Liver (tissue), 3 donors: ENCODE measurements around the gene CNTROB.

Experiments
- GABPA ChIP-seq, 2 donors: IDR thresholded peaks in 1 of 2; conservative IDR thresholded peaks in 1 of 2; 2 replicates each; pipeline ENCODE4 v1.6.1; 2016; ENCODE audit warnings: antibody characterized with exemption in 2 of 2, mild to moderate bottlenecking in 1 of 2, moderate library complexity in 1 of 2
- JUND ChIP-seq, 2 donors: IDR thresholded peaks; 2 replicates each; pipeline ENCODE4 v1.6.1; 2016; ENCODE audit warnings: antibody characterized with exemption in 2 of 2
- RXRA ChIP-seq, 2 donors: IDR thresholded peaks; 2 replicates each; pipeline ENCODE4 v1.6.1; 2017 to 2018; ENCODE audit warnings: antibody characterized with exemption in 2 of 2, mild to moderate bottlenecking in 1 of 2
- SP1 ChIP-seq: IDR thresholded peaks from 2 replicates; pipeline ENCODE4 v1.6.1; 2018; ENCODE audit warnings: antibody characterized with exemption, mild to moderate bottlenecking
- TAF1 ChIP-seq: conservative IDR thresholded peaks from 2 replicates; pipeline ENCODE4 v1.6.1; 2016; ENCODE audit warnings: antibody characterized with exemption, mild to moderate bottlenecking
- TF ChIP-seq, protein P1 (sequence below): fragments of 150-350 bp; IDR thresholded peaks from 2 replicates; pipeline ENCODE4 v1.5.1; 2017; ENCODE audit warnings: improper control_type of control experiment, low read depth, low read length; ENCODE audit not compliant: missing input control
- TF ChIP-seq, protein P2 (sequence below): IDR thresholded peaks from 2 replicates; pipeline ENCODE4 v1.6.1; 2016; ENCODE audit warnings: antibody characterized with exemption
- TF ChIP-seq, protein P3 (sequence below): IDR thresholded peaks from 2 replicates; pipeline ENCODE4 v1.6.1; 2016; ENCODE audit warnings: antibody characterized with exemption
- TF ChIP-seq, protein P4 (sequence below): IDR thresholded peaks from 2 replicates; pipeline ENCODE4 v1.6.1; 2016; ENCODE audit warnings: antibody characterized with exemption
- donor health status: healthy.
- donor health status: healthy.

DNA sequence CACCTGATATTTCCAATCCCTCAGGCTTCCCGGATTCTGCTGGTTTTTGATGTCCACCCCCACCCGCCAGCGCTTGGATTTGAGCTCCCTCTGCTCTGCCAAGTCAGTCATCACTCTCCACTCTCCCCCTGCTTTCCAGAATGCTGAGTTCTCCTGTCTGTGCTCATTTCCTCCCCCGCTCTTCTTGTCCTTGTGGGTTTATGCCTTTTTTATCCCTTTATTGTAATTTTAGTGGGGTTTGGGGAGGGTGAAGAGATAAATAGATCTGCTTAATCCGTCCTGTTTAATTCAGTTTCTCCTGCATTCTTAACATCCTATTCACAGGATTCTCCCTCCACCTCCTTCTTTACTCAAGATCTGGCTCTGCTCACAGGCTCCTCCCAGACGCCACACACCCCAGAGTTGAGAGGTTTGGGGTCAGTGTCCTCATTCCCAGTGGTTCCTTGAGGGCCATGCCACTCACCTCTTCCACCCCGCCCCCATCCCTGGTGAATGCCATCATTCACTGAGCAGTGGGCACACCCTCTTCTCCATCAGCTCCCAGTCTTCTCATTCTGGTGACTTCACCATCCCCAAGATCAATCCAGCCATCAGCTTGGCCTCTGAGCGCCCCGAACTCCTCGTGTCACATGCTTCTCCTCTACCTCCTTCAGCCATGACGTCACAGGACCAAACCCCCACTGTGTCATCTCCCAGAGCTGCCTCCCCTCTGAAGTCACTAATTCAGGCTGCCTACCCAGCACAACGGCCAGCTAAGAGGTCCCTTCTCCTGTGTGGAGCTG lies 55.3 kb downstream of the CNTROB start:
- TF ChIP-seq SP1 (no peak), RXRA (IDR thresholded peaks at IDR 0.05) (no peak), JUND (IDR thresholded peaks at IDR 0.05) (no peak), GABPA (IDR thresholded peaks at IDR 0.05 in 1 of 2, conservative IDR thresholded peaks at IDR 0.05 in 1 of 2) (no peak), TAF1 (no peak)
- TF ChIP-seq, protein P1, sequence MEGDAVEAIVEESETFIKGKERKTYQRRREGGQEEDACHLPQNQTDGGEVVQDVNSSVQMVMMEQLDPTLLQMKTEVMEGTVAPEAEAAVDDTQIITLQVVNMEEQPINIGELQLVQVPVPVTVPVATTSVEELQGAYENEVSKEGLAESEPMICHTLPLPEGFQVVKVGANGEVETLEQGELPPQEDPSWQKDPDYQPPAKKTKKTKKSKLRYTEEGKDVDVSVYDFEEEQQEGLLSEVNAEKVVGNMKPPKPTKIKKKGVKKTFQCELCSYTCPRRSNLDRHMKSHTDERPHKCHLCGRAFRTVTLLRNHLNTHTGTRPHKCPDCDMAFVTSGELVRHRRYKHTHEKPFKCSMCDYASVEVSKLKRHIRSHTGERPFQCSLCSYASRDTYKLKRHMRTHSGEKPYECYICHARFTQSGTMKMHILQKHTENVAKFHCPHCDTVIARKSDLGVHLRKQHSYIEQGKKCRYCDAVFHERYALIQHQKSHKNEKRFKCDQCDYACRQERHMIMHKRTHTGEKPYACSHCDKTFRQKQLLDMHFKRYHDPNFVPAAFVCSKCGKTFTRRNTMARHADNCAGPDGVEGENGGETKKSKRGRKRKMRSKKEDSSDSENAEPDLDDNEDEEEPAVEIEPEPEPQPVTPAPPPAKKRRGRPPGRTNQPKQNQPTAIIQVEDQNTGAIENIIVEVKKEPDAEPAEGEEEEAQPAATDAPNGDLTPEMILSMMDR = no peak
- TF ChIP-seq, protein P2, sequence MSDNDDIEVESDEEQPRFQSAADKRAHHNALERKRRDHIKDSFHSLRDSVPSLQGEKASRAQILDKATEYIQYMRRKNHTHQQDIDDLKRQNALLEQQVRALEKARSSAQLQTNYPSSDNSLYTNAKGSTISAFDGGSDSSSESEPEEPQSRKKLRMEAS = no peak
- TF ChIP-seq, protein P3, sequence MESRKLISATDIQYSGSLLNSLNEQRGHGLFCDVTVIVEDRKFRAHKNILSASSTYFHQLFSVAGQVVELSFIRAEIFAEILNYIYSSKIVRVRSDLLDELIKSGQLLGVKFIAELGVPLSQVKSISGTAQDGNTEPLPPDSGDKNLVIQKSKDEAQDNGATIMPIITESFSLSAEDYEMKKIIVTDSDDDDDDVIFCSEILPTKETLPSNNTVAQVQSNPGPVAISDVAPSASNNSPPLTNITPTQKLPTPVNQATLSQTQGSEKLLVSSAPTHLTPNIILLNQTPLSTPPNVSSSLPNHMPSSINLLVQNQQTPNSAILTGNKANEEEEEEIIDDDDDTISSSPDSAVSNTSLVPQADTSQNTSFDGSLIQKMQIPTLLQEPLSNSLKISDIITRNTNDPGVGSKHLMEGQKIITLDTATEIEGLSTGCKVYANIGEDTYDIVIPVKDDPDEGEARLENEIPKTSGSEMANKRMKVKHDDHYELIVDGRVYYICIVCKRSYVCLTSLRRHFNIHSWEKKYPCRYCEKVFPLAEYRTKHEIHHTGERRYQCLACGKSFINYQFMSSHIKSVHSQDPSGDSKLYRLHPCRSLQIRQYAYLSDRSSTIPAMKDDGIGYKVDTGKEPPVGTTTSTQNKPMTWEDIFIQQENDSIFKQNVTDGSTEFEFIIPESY = no peak
- TF ChIP-seq, protein P4, sequence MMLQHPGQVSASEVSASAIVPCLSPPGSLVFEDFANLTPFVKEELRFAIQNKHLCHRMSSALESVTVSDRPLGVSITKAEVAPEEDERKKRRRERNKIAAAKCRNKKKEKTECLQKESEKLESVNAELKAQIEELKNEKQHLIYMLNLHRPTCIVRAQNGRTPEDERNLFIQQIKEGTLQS = no peak
